GM19193 (cell line): ENCODE results near the gene EVA1A.

Experiments
- POLR2A ChIP-seq: IDR thresholded peaks from 4 replicates; pipeline ENCODE4 v1.6.1; 2011; ENCODE audit not compliant: insufficient read depth, insufficient read length; ENCODE audit errors: extremely low read depth

Gene EVA1A

DNA sequence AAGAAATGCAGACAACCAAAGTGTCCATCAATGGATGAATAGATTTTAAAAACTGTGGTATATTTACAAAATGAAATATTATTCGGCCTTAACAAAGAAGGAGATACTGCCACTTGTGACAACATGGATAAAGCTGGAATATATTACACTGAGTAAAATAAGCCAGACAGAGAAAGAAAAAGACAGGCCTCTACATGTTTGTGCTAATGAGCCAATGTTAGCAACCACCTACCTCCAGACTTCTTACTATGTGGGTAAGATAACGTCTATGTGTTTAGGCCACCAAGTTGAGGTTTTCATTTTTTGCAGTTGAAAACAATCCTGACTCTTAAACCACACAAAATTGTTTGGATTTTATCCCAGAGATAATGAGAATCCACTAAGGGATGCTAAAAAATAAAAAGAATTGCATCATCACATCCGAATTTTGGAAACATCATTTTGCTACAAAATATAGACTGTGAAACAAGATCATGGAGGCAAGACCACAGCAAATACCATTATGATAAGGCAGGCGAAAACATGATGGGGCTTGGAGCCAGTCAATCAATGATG, 47.0 kb downstream of the EVA1A start:
- no peak for TF ChIP-seq POLR2A

DNA sequence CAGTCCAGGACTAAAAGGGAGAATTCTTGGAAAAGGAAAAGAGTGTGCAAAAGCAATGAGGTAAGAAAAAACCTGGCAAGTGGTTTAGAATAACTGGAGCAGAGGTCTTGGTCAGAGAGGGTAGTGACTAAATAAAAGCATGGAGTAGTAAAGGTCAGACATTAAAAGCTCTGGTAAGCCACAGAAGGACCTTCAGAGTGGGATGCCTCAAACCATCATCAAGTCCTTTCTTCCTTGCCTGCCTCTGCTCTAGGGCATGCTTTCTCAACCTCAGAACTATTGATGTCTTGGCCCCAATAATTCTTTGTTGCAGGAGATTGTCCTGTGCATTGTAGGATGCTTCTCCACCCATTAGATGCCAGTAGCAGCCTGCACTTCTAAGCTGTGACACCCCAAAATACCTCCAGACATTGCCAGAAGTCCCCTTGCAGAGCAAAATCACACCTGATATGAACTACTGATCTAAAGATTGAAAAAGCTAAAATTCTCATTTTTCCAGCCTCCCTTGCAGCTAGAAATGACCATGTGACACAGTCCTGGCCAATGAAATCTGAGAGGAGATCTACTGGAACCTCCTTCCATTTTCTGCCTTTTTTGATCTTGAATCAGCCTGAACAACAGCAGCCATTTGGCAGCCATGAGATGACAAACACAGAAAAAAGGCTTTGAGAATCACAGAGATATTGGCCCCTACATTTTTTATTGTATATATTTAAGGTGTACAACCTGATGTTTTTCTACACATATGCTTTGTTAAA, 48.1 kb downstream of the EVA1A start:
- no peak for TF ChIP-seq POLR2A

DNA sequence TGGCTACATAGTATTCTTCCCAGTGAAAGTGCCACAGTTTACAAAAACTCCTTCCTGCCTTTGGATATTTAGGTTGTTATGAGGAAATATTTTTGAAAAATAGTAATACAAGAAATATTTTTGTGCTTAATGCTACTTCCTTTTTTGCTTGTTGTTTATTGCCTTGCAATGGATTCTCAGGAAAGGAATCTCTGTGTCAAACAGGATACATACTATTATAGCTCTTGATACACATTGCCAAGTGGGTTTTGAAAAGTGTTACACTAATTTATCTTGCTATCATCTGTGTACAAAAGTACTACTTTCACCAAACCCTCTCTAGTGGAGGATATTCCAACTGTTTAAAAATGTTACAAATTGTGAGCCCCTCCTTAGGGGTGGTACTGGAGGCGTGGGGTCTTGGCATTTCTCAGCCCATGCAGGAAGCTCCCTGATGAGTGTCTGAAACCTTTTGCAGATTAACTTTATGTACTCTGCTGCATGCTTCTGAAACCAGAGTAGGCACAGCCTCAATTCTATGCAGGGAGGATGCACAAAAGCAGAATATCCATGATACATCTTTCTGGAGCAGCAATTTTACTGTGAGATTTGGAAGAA, 54.5 kb downstream of the EVA1A start:
- TF ChIP-seq POLR2A = no peak

DNA sequence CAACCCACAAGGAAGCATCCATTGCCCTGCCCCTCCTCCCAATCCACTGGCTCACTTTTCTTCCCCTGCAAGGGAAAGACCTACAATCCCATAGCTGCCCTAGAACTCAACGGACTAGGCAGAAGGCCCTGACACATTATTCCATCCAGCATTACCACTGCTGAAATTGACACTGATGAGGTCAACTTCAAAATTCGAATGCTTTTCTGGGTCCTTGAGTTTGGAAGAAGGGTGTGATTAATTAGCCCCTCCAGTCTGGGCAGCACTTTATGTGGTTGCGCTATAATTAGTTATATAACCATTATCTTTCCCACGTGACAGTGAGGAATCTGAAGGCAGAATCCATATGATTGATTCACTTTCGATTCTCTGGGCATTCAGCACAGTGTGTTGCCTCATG, 55.7 kb downstream of the EVA1A start:
- TF ChIP-seq POLR2A = no peak

DNA sequence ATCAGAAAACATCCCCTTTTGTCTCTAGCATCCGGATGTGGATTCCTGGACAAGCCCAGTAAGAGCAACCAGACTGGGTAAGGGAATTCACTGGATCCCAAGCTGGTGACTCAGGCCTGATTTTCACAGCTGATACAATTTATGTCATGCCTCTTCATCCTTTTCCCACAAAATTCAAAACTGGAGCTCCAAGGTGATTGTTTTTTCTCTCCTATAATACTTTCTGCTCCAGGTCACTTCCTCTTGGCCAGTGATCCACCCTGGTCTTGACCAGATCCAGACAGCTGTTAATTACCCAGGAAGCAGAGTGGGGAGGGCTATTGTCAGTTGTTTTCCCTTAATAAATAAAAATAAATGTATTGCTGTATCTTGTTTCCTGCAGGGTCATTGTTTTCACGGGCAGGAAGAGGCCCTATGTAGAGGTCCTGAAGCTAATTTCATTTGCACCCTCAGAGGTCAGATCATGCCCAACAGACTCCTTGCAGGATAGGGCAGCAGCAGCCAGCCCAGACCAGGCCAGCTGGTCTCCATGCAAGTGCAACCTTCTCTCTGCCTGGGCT, 57.6 kb downstream of the EVA1A start:
- TF ChIP-seq POLR2A = no peak

DNA sequence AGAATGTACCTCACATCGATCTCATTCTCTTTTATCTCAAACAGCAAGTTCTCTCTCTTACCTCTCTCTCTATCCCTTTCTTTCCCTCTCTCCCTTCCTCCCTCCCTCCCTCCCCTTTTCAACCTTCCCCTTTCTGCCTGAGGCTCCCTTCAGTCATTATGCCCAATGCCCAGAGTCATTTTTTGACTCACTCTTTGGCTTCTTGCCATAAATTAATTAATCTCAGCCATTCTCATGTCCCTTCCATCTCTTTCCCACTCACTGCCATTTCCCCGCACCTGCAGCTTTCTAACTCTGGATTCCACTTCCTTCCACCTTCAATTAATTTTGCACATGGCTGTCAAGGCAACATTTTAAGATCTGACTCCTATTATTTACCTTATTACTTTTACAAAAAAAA, 60.1 kb downstream of the EVA1A start:
- TF ChIP-seq POLR2A = no peak

DNA sequence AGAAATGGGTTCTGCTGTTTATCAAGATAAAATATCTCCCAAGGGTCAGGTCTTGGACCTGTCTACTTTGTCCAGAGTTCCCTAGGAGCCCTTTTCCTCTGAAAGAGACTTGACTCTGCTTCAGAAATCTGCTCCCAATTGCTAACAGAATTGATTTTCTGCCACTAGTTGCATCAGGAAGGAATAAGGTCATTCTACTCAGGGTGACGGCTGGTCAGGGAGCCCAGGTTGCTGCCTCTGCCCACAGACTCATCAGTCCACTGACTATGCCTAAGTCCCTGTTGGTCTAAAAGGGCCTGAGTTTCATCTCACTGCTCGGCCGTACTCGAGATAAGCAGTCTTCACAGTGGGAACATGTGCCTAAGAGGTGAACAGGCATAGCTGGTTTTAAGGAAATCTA, 61.2 kb downstream of the EVA1A start:
- no peak for TF ChIP-seq POLR2A

DNA sequence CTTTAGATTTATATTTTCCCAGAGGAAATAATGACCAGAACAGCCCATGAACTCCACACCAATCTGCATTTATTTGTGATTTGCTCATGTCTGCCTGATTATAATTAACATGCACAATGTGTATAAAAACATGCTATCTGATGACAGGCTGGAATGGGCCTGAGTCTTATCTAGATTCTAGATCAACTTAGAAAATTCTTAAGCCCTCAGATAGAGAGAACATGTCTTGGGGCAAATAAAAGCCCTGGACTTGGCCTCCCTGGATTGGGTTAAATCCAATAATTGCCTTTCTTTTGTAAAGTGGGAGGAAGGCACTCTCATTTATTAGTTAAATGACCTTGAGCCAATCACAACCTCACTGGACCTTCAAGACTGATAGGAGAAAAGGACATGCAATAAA, 61.8 kb downstream of the EVA1A start:
- no peak for TF ChIP-seq POLR2A

DNA sequence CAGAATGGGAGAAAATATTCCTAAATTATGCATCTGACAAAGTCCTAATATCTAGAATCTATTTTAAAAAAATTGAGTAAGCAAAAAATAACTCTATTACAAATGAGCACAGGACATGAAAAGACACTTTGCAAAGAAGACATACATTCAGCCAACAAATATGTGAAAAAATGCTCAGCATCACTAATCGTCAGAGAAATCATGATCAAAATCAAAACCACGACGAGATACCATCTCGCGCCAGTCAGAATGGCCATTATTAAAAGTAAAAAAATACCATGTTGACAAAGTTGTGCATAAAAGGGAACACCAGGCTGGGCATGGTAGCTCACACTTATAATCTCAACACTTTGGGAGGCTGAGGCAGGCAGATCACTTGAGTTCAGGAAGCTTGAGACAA, 63.5 kb downstream of the EVA1A start:
- TF ChIP-seq POLR2A = no peak

DNA sequence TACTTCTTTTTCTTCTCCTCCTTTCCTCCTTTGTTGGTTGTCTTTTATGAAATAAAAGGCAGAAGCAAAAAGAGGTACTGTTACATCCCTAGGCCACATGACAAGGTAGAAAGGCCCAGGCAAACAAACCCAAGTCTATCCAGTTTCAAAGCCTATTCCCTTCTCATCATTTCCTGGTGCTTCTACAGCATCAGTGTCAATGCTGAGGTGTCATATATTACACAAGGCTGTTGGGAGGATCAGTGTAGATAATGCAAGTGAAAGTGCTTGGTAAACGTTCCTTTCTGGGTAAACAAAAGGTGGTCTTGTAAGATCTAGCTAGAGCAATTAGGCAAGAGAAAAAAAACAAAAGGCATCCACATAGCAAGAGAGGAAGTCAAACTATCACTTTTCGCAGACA, 64.9 kb downstream of the EVA1A start:
- no peak for TF ChIP-seq POLR2A

DNA sequence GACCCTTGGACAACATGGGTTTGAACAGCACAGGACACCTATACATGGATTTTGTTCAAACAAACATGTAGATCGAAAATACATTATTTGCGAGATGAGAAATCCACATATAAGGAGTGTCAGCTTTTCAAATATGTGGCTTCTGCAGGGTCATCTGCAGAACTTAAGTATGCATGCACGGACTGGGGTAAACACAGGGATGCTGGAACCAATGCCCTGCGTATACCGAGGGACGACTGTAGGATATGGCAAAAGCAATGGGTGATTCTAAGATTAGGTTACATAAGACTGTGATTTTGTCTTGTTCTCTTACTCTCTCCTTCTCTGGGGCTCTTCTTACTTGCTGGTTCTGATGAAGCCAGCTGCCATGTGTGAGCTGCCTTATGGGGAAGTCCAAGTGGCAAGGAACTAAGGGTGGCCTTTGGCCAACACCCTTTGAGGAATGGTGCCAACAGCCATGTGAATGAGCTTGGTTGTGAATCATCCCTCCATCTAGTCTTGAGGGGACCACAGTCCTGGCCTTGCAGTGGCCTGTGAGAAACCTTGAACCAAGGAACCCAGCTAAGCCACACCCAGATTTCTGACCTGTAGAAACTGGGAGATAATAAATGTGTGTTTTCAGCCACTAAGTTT, 66.5 kb downstream of the EVA1A start:
- no peak for TF ChIP-seq POLR2A

DNA sequence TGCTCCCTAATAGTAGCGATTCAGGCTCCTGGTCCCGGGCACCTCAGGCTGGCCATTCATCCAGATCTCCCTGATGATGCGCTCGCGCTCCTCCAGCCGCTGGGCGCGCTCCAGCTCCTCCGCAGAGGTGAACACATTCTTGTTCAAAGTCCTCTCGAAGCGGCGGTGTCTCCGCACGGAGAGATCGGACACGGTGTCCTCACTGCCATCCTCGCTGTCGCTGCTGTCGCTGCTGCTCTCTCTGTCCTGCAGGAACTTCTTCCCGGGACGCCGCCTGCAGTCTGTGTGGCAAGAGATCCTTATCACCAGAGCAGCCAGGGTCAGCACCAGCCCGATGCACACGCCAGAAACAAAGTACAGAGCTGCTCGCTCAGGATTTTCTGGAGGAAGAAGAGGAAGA, 67.5 kb downstream of the EVA1A start:
- no peak for TF ChIP-seq POLR2A

DNA sequence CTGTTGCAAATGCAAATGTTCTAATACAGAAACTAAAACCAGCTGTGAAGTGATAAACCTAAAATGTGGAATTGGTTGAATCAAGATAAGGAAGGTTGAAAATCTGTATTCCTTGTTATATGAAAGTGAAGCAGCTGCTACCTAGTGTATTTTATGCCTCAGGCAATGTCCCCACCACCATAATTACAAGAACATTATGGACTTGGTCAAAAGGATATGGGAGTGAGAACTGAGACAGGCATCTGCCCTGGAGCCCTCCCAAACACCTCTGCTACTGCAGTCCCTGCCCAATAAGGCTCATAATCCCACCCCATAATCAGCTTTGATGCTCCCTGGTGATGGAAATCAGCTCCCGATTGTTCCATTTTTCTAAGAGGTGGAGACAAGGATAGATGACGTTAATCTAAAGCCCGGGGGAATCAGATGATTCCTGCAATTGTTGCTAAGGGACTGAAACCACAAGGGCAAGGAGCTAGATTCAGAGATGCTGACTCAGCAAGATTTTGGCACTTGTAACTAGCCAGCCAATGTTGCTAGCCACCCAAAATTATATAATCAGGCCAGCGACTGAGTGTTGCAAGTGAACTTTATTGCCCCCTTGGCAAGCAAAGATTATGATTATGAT, 69.5 kb downstream of the EVA1A start:
- TF ChIP-seq POLR2A = no peak

DNA sequence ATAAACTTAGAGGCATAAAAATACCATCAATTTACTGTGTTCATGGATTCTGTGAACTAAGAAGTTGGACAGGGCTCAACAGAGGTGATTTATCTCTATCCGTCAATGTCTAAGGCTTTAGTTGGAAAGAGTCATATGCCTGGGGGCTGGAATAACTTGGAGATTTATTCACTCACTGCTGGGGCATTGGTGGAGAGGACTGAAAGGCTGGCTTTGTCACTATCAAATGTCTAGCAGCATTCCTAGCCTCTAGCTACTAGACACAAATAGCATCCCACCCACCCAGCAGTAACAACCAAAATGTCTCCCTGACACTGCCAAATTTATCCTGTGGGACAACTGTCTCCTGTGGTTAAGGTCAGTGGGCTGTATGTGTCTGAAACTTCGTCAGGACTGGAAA, 71.0 kb downstream of the EVA1A start:
- no peak for TF ChIP-seq POLR2A

DNA sequence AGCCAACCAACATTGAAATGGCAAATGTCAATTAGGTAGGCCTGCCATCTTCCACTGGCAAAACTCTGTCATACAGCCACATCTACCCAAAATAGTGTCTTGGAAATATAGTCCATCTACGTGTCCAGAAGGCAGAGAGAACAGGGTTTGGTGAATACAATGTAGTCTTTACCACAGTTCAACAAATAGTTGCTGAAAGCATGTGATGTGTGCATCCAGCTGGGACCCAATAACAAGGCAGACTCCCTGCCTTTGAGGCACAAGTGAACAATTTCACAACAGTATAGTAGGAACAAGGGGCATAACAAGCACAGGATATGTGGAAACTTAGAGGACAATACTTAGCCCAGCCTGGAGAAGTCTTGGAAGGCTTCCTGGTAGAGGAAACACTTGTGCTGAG, 72.6 kb downstream of the EVA1A start:
- TF ChIP-seq POLR2A = no peak
